Suprapubic skin (tissue), 4 donors: Measurements from ENCODE around the gene YTHDF1. TPM values are rescaled to one million over a fixed set of nuclear protein-coding genes. Genes with fewer than 3 reads are reported as not detected.

Source experiments
- DNase-seq, 2 donors: peaks; one replicate each; pipeline ENCODE4 v3.0.0-alpha.2; 2019; ENCODE audit warnings: low spot score in 2 of 2
- H3K27ac ChIP-seq: fragments of 200-600 bp; sonication (generic); one replicate; pipeline ENCODE4 v1.5.1; 2019
- H3K27me3 ChIP-seq: fragments of 200-600 bp; sonication (generic); one replicate; pipeline ENCODE4 v1.5.1; 2019
- H3K36me3 ChIP-seq: fragments of 200-600 bp; sonication (generic); one replicate; pipeline ENCODE4 v1.5.1; 2019
- H3K4me1 ChIP-seq: fragments of 200-600 bp; sonication (generic); one replicate; pipeline ENCODE4 v1.5.1; 2019
- H3K4me3 ChIP-seq: fragments of 200-600 bp; sonication (generic); one replicate; pipeline ENCODE4 v1.5.1; 2019; ENCODE audit warnings: mild to moderate bottlenecking
- H3K9me3 ChIP-seq: fragments of 200-600 bp; sonication (generic); one replicate; pipeline ENCODE4 v1.5.1; 2019
- EP300 ChIP-seq: sonication (generic); formaldehyde crosslinking; IDR thresholded peaks from one replicate; pipeline ENCODE4 v1.6.1; 2017; ENCODE audit warnings: antibody characterized with exemption
- POLR2A ChIP-seq, 2 donors: fragments of 450-650 bp; IDR thresholded peaks; one replicate each; pipeline ENCODE4 v1.6.1; 2017; ENCODE audit warnings: antibody characterized with exemption in 2 of 2, mild to moderate bottlenecking in 2 of 2, moderate library complexity in 2 of 2
- POLR2AphosphoS5 ChIP-seq, 3 donors: sonication (generic); formaldehyde crosslinking; IDR thresholded peaks; one replicate each; pipeline ENCODE4 v1.6.1; 2017; ENCODE audit warnings: antibody characterized with exemption in 3 of 3
- WGBS: methylation state at CpG from one replicate; pipeline ENCODE4 v1.1.5; 2018; 5-methylcytosine and 5-hydroxymethylcytosine counted together
- total RNA-seq, 4 donors: library from RNA; depleted of rRNA; stranded (reverse); fragments of >200 nt; gene quantifications; one replicate each; pipeline ENCODE4 v1.1.0, GENCODE V29; 2016
- TF ChIP-seq, protein P1 (sequence below), 2 donors: fragments of 200-600 bp in 1 of 2; fragments of 450-650 bp in 1 of 2; sonication (generic) in 1 of 2; IDR thresholded peaks; one replicate each; pipeline ENCODE4 v1.5.1; 2016 to 2019; ENCODE audit warnings: antibody characterized with exemption in 2 of 2, mild to moderate bottlenecking in 1 of 2, moderate library complexity in 1 of 2

YTHDF1 gene
- total RNA-seq, 4 donors from 2014 or later, result 32.7 to 40.6 (median 34.0) TPM

DNA sequence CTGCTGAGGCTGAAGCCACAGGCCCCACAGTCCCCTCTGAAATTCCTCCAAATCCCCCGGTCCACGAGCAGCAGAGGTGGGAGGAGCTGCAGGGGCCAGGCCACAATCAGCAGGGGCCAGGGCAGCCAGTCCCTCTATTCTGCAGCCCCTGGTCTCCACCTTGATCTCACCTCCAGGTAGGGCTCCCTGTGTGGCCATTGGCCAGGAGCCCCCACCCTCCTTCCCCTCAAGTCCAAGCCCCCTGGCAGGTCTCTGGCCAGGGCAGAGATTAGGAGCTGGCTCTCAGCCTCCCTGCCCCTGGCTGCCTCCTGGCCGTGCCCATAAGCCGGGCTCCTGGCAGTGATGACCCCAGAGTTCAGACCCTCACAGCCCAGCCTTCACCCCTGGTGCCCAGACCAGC lies 34.7 kb downstream of the YTHDF1 start:
- no peak overlapping the region for H3K4me3 ChIP-seq
- no peaks in the 10 kb centered on the region for H3K9me3 ChIP-seq
- H3K27me3 ChIP-seq, result peaks cover 74% of the 10 kb centered on the region
- peaks cover 35% of the 10 kb centered on the region for H3K4me1 ChIP-seq
- no peaks in the 10 kb centered on the region for H3K36me3 ChIP-seq
- no peak overlapping the region for H3K27ac ChIP-seq
- DNase-seq, result no peak
- TF ChIP-seq, protein P1, sequence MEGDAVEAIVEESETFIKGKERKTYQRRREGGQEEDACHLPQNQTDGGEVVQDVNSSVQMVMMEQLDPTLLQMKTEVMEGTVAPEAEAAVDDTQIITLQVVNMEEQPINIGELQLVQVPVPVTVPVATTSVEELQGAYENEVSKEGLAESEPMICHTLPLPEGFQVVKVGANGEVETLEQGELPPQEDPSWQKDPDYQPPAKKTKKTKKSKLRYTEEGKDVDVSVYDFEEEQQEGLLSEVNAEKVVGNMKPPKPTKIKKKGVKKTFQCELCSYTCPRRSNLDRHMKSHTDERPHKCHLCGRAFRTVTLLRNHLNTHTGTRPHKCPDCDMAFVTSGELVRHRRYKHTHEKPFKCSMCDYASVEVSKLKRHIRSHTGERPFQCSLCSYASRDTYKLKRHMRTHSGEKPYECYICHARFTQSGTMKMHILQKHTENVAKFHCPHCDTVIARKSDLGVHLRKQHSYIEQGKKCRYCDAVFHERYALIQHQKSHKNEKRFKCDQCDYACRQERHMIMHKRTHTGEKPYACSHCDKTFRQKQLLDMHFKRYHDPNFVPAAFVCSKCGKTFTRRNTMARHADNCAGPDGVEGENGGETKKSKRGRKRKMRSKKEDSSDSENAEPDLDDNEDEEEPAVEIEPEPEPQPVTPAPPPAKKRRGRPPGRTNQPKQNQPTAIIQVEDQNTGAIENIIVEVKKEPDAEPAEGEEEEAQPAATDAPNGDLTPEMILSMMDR (IDR thresholded peaks at IDR 0.05), result no peak
- TF ChIP-seq POLR2AphosphoS5 (IDR thresholded peaks at IDR 0.05), result no peak
- 56% methylated on average over 4 of the region's 4 CpGs for WGBS

DNA sequence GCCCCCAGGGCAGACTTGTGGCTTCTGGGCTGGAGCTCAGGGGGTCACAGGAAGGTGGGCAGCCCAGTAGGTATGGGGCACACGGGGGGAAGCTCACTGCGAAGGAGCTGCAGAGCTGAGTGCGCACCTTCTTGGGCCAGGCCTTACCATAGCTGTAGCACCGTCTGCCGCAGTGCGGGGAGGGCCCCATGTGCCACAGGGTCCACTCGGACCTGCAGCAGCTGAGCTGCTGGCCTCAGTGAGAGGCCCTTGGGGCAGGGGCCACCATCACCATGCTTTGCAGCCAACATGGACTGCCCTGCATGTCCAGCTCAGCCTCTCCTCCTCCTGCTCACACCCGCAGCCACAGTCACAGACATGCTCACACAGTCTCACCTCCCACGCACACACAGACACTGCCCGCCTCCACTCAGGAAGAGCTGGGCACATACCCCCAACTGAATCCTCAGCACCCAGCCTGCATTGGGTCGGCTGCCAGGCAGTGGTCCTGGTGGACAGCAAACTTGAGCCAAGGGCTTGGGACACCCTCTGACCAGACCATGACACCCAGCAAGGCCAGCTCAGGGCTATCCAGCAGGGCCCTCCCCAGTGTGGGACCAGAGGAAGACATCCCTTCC lies 35.3 kb downstream of the YTHDF1 start:
- peaks cover 79% of the 10 kb centered on the region for H3K27me3 ChIP-seq
- TF ChIP-seq, protein P1 (IDR thresholded peaks at IDR 0.05), result no peak
- no peak for TF ChIP-seq POLR2AphosphoS5 (IDR thresholded peaks at IDR 0.05)
- TF ChIP-seq POLR2A (IDR thresholded peaks at IDR 0.05), result no peak
- no peak for TF ChIP-seq EP300
- 86% methylated on average over 4 of the region's 11 CpGs for WGBS
- H3K27ac ChIP-seq, result no peak overlapping the region
- no peak overlapping the region for H3K4me3 ChIP-seq
- H3K9me3 ChIP-seq, result no peaks in the 10 kb centered on the region
- no peak for DNase-seq
- no peaks in the 10 kb centered on the region for H3K36me3 ChIP-seq
- peaks cover 35% of the 10 kb centered on the region for H3K4me1 ChIP-seq

GRCh38 chr20:63179687-63180568 lies 36.0 kb downstream of the YTHDF1 start:
- 25% methylated on average over 6 of the region's 14 CpGs for WGBS
- TF ChIP-seq EP300, result no peak
- no peak for TF ChIP-seq POLR2A (IDR thresholded peaks at IDR 0.05)
- TF ChIP-seq POLR2AphosphoS5 (IDR thresholded peaks at IDR 0.05), result no peak
- TF ChIP-seq, protein P1 (IDR thresholded peaks at IDR 0.05), result no peak
- Histone ChIP-seq H3K36me3 (no peaks in the 10 kb centered on the region), H3K9me3 (no peaks in the 10 kb centered on the region), H3K4me1 (peaks cover 41% of the 10 kb centered on the region), H3K27ac (no peak overlapping the region), H3K27me3 (peaks cover 87% of the 10 kb centered on the region), H3K4me3 (no peak overlapping the region)
- DNase-seq, result no peak

DNA sequence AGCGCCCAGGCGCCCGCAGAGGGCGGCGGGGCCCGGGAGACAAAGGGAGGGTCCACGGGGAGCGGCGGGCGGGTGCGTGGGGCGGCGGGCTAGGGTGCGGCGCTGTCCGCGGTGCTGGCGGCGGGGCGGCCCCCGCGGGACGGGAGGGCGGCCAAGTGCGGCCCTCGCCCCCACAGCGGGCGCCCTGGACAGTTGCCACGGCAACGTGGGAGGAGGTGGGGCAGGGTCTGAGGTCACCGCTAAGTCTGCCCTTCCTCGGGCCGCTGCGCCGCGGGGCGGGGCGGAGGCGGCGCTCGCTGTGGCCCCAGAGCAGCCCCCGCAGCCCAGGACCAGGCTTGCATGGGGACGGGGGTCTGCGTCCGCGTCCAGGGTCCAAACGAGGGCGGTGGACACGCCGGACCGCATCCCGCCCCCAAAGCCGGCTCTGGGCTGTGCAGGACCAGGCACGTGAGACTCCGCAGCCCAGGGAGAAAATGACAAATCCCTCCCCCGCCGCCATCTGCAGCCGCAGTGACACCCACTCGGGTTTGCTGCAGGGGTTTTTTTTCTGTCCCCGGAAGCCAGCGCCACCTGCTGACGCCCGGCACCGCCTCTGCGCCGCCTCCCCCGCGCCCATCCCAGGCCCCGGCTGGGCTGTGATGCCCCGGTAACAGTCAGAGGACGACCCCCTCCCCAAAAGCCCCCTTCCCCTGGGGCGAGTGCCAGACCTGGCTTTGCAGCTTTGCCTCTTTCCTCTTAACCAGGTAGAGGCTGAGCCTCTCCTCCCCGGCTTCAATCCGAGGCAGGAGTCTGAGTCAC lies 36.8 kb downstream of the YTHDF1 start:
- no peak for DNase-seq
- TF ChIP-seq, protein P1 (IDR thresholded peaks at IDR 0.05), result peak in 1 of 2 donors; percentile 37
- no peak for TF ChIP-seq POLR2A (IDR thresholded peaks at IDR 0.05)
- Histone ChIP-seq H3K27ac (no peak overlapping the region), H3K27me3 (peaks cover 95% of the 10 kb centered on the region), H3K9me3 (no peaks in the 10 kb centered on the region), H3K36me3 (no peaks in the 10 kb centered on the region), H3K4me1 (peaks cover 42% of the 10 kb centered on the region), H3K4me3 (peak overlapping the region; percentile 33)
- WGBS, result 1% methylated on average over 26 of the region's 74 CpGs

DNA sequence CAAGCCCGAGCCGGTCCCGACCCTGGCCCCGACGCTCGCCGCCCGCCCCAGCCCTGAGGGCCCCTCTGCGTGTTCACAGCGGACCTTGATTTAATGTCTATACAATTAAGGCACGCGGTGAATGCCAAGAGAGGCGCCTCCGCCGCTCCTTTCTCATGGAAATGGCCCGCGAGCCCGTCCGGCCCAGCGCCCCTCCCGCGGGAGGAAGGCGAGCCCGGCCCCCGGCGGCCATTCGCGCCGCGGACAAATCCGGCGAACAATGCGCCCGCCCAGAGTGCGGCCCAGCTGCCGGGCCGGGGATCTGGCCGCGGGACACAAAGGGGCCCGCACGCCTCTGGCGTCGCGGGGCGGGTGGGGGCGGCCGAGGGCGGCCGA lies 37.5 kb downstream of the YTHDF1 start:
- Histone ChIP-seq H3K27me3 (peaks cover 98% of the 10 kb centered on the region), H3K27ac (no peak overlapping the region), H3K4me1 (peaks cover 42% of the 10 kb centered on the region), H3K36me3 (no peaks in the 10 kb centered on the region), H3K9me3 (no peaks in the 10 kb centered on the region), H3K4me3 (peak overlapping the region; percentile 33)
- WGBS, result no CpG with 5 or more reads among the region's 49 CpGs
- TF ChIP-seq EP300 (no peak), POLR2A (IDR thresholded peaks at IDR 0.05) (no peak)
- DNase-seq, result no peak
